HG02642 (cell line): Measurements from ENCODE around the gene TIMP3.

Experiments
- ATAC-seq: cut with Tn5 transposase; IDR thresholded peaks from one replicate; pipeline ENCODE4 v1.9.1; 2021; ENCODE audit warnings: mild to moderate bottlenecking; ENCODE audit not compliant: unreplicated experiment, poor library complexity

Gene TIMP3

GRCh38 chr22:32877196-32877595 lies 75.7 kb downstream of the TIMP3 start:
- ATAC-seq = no peak

- no peak for ATAC-seq
These were observed 78.0 kb downstream of the TIMP3 start for GRCh38 chr22:32879550-32879949.

- no peak for ATAC-seq
These were observed 78.6 kb downstream of the TIMP3 start for GRCh38 chr22:32880061-32880460.

- ATAC-seq = no peak
These were observed 79.0 kb downstream of the TIMP3 start for GRCh38 chr22:32880505-32880892.

- no peak for ATAC-seq
These were observed 79.5 kb downstream of the TIMP3 start for GRCh38 chr22:32880893-32881596.

- ATAC-seq = no peak
These were observed 80.9 kb downstream of the TIMP3 start for GRCh38 chr22:32882360-32882755.

- ATAC-seq = no peak
These were observed 81.4 kb downstream of the TIMP3 start for GRCh38 chr22:32882774-32883530.

GRCh38 chr22:32887324-32887980 lies 85.9 kb downstream of the TIMP3 start:
- no peak for ATAC-seq

GRCh38 chr22:32888976-32889375 lies 87.5 kb downstream of the TIMP3 start:
- ATAC-seq = no peak

- no peak for ATAC-seq
These were observed 95.4 kb downstream of the TIMP3 start for GRCh38 chr22:32896891-32897290.

GRCh38 chr22:32897400-32897799 lies 95.9 kb downstream of the TIMP3 start:
- no peak for ATAC-seq

- ATAC-seq = no peak
These were observed 99.6 kb downstream of the TIMP3 start for GRCh38 chr22:32900886-32901635.

- no peak for ATAC-seq
These were observed 100.4 kb downstream of the TIMP3 start for GRCh38 chr22:32901925-32902324.

GRCh38 chr22:32903507-32903906 lies 102.0 kb downstream of the TIMP3 start:
- ATAC-seq = no peak

- no peak for ATAC-seq
These were observed 102.5 kb downstream of the TIMP3 start for GRCh38 chr22:32904044-32904443.

- ATAC-seq = no peak
These were observed 103.9 kb downstream of the TIMP3 start for GRCh38 chr22:32905400-32905799.

- no peak for ATAC-seq
These were observed 108.3 kb downstream of the TIMP3 start for GRCh38 chr22:32909581-32910428.

- no peak for ATAC-seq
These were observed 108.9 kb downstream of the TIMP3 start for GRCh38 chr22:32910429-32910772.

GRCh38 chr22:32911503-32911902 lies 110.0 kb downstream of the TIMP3 start:
- no peak for ATAC-seq
